Keratinocyte (primary cell): Measurements from ENCODE around the gene VPS8.
"Not testable (repeated sequence)": the region's sequence is repeated elsewhere in the genome, so short reads cannot be mapped to it uniquely, and the experiment has no call there.

Experiments used
- EZH2 ChIP-seq: IDR thresholded peaks from one replicate; pipeline ENCODE4 v1.6.1; 2012; ENCODE audit warnings: inconsistent platforms, mild to moderate bottlenecking, low read length, moderate library complexity
- TF ChIP-seq, protein P1 (sequence below), 3 experiments: IDR thresholded peaks in 1 of 3; conservative IDR thresholded peaks in 1 of 3; optimal IDR thresholded peaks in 1 of 3; 2 replicates in 2 of 3; 3 replicates in 1 of 3; pipeline versions ENCODE3 to v1.5.1; 2011; ENCODE audit warnings: low read length in 3 of 3, mild to moderate bottlenecking in 3 of 3, moderate library complexity in 2 of 3, control low read depth in 1 of 3, inconsistent platforms in 1 of 3; ENCODE audit not compliant: insufficient read depth in 2 of 3; ENCODE audit errors: extremely low read depth in 1 of 3

GRCh38 chr3:185003876-185004275 is 191.9 kb downstream of the VPS8 start:
- TF ChIP-seq, protein P1, sequence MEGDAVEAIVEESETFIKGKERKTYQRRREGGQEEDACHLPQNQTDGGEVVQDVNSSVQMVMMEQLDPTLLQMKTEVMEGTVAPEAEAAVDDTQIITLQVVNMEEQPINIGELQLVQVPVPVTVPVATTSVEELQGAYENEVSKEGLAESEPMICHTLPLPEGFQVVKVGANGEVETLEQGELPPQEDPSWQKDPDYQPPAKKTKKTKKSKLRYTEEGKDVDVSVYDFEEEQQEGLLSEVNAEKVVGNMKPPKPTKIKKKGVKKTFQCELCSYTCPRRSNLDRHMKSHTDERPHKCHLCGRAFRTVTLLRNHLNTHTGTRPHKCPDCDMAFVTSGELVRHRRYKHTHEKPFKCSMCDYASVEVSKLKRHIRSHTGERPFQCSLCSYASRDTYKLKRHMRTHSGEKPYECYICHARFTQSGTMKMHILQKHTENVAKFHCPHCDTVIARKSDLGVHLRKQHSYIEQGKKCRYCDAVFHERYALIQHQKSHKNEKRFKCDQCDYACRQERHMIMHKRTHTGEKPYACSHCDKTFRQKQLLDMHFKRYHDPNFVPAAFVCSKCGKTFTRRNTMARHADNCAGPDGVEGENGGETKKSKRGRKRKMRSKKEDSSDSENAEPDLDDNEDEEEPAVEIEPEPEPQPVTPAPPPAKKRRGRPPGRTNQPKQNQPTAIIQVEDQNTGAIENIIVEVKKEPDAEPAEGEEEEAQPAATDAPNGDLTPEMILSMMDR (optimal IDR thresholded peaks at IDR 0.05 in 1 of 3, IDR thresholded peaks at IDR 0.05 in 1 of 3, conservative IDR thresholded peaks at IDR 0.05 in 1 of 3; ENCODE audit: extremely low read depth in 1 of 3, insufficient read depth in 2 of 3, low read length in 3 of 3), result not testable (repeated sequence)
- TF ChIP-seq EZH2, result not testable (repeated sequence)
